Neural crest cell (in vitro differentiated cells): ENCODE data around the gene CSKMT. TPM values are rescaled to one million over a fixed set of nuclear protein-coding genes. Genes with fewer than 3 reads are reported as not detected.
"Not testable (repeated sequence)": the region's sequence is repeated elsewhere in the genome, so short reads cannot be mapped to it uniquely, and the experiment has no call there.

ENCODE experiments used
- DNase-seq: peaks from one replicate; pipeline ENCODE4 v3.0.0; 2021; ENCODE audit warnings: low read depth, mixed read lengths, low spot score
- H3K27ac Mint-ChIP-seq: one replicate; pipeline ENCODE4 v1.8.0; 2021; ENCODE audit warnings: mild to moderate bottlenecking, mixed read lengths; ENCODE audit not compliant: unreplicated experiment
- H3K27me3 Mint-ChIP-seq: 2 replicates; pipeline ENCODE4 v1.8.0; 2021; ENCODE audit warnings: low read depth, mild to moderate bottlenecking, mixed read lengths
- H3K36me3 Mint-ChIP-seq: 2 replicates; pipeline ENCODE4 v1.8.0; 2021; ENCODE audit warnings: low read depth, mild to moderate bottlenecking, mixed read lengths
- H3K4me1 Mint-ChIP-seq: 2 replicates; pipeline ENCODE4 v1.8.0; 2021; ENCODE audit warnings: mixed read lengths
- H3K4me3 Mint-ChIP-seq: one replicate; pipeline ENCODE4 v1.8.0; 2021; ENCODE audit warnings: mild to moderate bottlenecking, mixed read lengths
- H3K9me3 Mint-ChIP-seq: 2 replicates; pipeline ENCODE4 v1.8.0; 2021; ENCODE audit warnings: mixed read lengths
- CTCF ChIP-seq: fragments of 200-600 bp; sonication (generic); conservative IDR thresholded peaks from 2 replicates; pipeline ENCODE4 v1.5.0; 2021; ENCODE audit warnings: antibody characterized with exemption, mild to moderate bottlenecking
- total RNA-seq: library from RNA; stranded (reverse); gene quantifications from 2 replicates; pipeline ENCODE4 v1.2.1, GENCODE V29; 2021

The CSKMT gene
- total RNA-seq, 1 donor from 2014 or later = 57.0 TPM

GRCh38 chr11:62687508-62688396 is 22.6 kb downstream of the CSKMT start:
- TF ChIP-seq CTCF = no peak
- Mint-ChIP-seq H3K4me1 (peaks cover 18% of the 10 kb centered on the region), H3K4me3 (no peak overlapping the region), H3K27me3 (no peaks in the 10 kb centered on the region), H3K27ac (no peak overlapping the region), H3K9me3 (no peaks in the 10 kb centered on the region), H3K36me3 (peaks cover 4% of the 10 kb centered on the region)
- no peak for DNase-seq

GRCh38 chr11:62688491-62688890 is 23.4 kb downstream of the CSKMT start:
- H3K27ac Mint-ChIP-seq = no peak overlapping the region
- no peak overlapping the region for H3K4me3 Mint-ChIP-seq
- H3K4me1 Mint-ChIP-seq = peaks cover 18% of the 10 kb centered on the region
- H3K9me3 Mint-ChIP-seq = no peaks in the 10 kb centered on the region
- H3K27me3 Mint-ChIP-seq = no peaks in the 10 kb centered on the region
- TF ChIP-seq CTCF = no peak
- peaks cover 7% of the 10 kb centered on the region for H3K36me3 Mint-ChIP-seq
- DNase-seq = no peak

- no peak for TF ChIP-seq CTCF
- DNase-seq = no peak
- H3K27ac Mint-ChIP-seq = peak within 1 kb of the TSS; percentile 81
- H3K4me1 Mint-ChIP-seq = peaks cover 19% of the 10 kb centered on the region
- H3K4me3 Mint-ChIP-seq = peak within 1 kb of the TSS; percentile 17
- H3K9me3 Mint-ChIP-seq = no peaks in the 10 kb centered on the region
- peaks cover 7% of the 10 kb centered on the region for H3K36me3 Mint-ChIP-seq
- no peaks in the 10 kb centered on the region for H3K27me3 Mint-ChIP-seq
Measured at GRCh38 chr11:62689421-62690183, 24.5 kb downstream of the CSKMT start, which contains the start of gene LRRN4CL. LRRN4CL (minus strand) TSS chr11:62689530; CDS start chr11:62688508, 1,022 bp downstream.

GRCh38 chr11:62693624-62694023 is 28.5 kb downstream of the CSKMT start:
- H3K4me3 Mint-ChIP-seq, H3K9me3 Mint-ChIP-seq, H3K27ac Mint-ChIP-seq, DNase-seq, H3K27me3 Mint-ChIP-seq: not testable (repeated sequence)
- peaks cover 15% of the 10 kb centered on the region for H3K36me3 Mint-ChIP-seq
- peaks cover 20% of the 10 kb centered on the region for H3K4me1 Mint-ChIP-seq

GRCh38 chr11:62694455-62695167 is 29.5 kb downstream of the CSKMT start:
- peak overlapping the region; percentile 7 for H3K27ac Mint-ChIP-seq
- peaks cover 15% of the 10 kb centered on the region for H3K36me3 Mint-ChIP-seq
- DNase-seq = peak; percentile 74
- no peaks in the 10 kb centered on the region for H3K27me3 Mint-ChIP-seq
- peak overlapping the region; percentile 42 for H3K4me3 Mint-ChIP-seq
- peaks cover 12% of the 10 kb centered on the region for H3K4me1 Mint-ChIP-seq
- H3K9me3 Mint-ChIP-seq = no peaks in the 10 kb centered on the region
- TF ChIP-seq CTCF = peak; percentile 83
